GM15510 (cell line): ENCODE measurements around the gene DGKD.

Source experiments
- POLR2A ChIP-seq: IDR thresholded peaks from 3 replicates; pipeline ENCODE4 v1.6.1; 2011; ENCODE audit warnings: borderline replicate concordance; ENCODE audit not compliant: insufficient read length; ENCODE audit errors: extremely low read depth

Gene DGKD

GRCh38 chr2:233385489-233386044 lies 31.3 kb downstream of the DGKD start:
- TF ChIP-seq POLR2A, result peak; percentile 54

GRCh38 chr2:233386382-233387041 lies 32.2 kb downstream of the DGKD start:
- no peak for TF ChIP-seq POLR2A

GRCh38 chr2:233387225-233387624 lies 32.9 kb downstream of the DGKD start:
- no peak for TF ChIP-seq POLR2A

GRCh38 chr2:233387667-233388528 lies 33.6 kb downstream of the DGKD start:
- no peak for TF ChIP-seq POLR2A

GRCh38 chr2:233389601-233390125 lies 35.4 kb downstream of the DGKD start:
- no peak for TF ChIP-seq POLR2A

GRCh38 chr2:233395687-233396086 lies 41.4 kb downstream of the DGKD start:
- TF ChIP-seq POLR2A, result no peak

- TF ChIP-seq POLR2A, result no peak
These were observed 45.3 kb downstream of the DGKD start for GRCh38 chr2:233399306-233400225.

GRCh38 chr2:233400341-233400740 lies 46.0 kb downstream of the DGKD start:
- TF ChIP-seq POLR2A, result no peak

- no peak for TF ChIP-seq POLR2A
These were observed 46.7 kb downstream of the DGKD start for GRCh38 chr2:233400961-233401360.

GRCh38 chr2:233402346-233402745 lies 48.1 kb downstream of the DGKD start:
- no peak for TF ChIP-seq POLR2A

- TF ChIP-seq POLR2A, result no peak
These were observed 48.5 kb downstream of the DGKD start for GRCh38 chr2:233402789-233403188.

GRCh38 chr2:233404222-233404621 lies 49.9 kb downstream of the DGKD start:
- no peak for TF ChIP-seq POLR2A

GRCh38 chr2:233406865-233407264 lies 52.6 kb downstream of the DGKD start:
- TF ChIP-seq POLR2A, result no peak

- no peak for TF ChIP-seq POLR2A
These were observed 53.5 kb downstream of the DGKD start for GRCh38 chr2:233407771-233408181.
